GM18868 (cell line): ENCODE data around the gene U2AF2.
"Not testable (repeated sequence)": the region's sequence is repeated elsewhere in the genome, so short reads cannot be mapped to it uniquely, and the experiment has no call there.

Experiments used
- ATAC-seq: cut with Tn5 transposase; IDR thresholded peaks from one replicate; pipeline ENCODE4 v1.9.1; 2021; ENCODE audit warnings: mild to moderate bottlenecking, moderate library complexity; ENCODE audit not compliant: unreplicated experiment

The U2AF2 gene

GRCh38 chr19:55700813-55701212, 46.0 kb downstream of the U2AF2 start:
- no peak for ATAC-seq

DNA sequence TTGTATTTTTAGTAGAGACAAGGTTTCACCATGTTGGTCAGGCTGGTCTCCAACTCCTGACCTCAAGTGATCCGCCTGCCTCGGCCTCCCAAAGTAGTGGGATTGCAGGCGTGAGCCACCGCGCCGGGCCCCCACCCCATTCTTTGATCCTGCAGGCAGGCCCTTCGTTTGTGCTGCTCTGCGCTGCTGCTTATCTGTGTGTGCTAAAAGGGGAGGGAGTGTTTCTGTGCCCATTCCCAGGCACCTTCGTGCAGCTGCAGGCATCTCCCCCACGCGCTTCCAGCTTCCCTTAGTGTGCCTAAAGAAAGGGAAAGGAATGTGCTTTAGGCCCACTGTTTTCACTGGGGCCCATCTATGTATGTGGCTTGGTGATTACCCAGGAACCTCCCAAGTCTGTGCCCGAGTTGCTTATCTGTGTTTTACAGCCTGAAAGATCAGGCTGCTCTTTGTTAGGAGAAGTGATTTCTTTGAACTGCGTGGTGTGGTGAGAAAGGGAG, 47.3 kb downstream of the U2AF2 start:
- no peak for ATAC-seq

DNA sequence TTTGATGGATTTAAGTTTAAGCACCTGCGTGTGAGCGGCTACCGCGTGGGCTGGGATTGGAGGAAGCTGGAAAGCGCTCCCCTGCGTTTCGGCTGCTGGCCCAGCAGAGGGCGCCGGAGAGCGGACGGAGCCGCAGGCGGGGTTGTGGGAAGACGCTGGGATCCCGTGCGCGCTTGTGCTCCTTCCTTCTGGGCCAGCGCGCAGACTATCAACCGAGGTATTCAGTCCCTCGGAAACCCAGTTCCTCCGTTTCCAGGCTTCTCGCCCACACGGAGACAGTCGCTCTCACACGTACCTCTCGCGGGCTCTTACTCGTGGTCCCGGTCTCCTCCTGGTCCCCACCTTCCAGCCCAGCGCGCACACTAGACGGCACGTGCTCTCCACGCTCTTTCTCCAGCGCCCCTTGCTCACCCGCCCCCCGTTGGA, 49.0 kb downstream of the U2AF2 start:
- ATAC-seq: no peak

GRCh38 chr19:55704494-55705245, 49.8 kb downstream of the U2AF2 start:
- no peak for ATAC-seq

GRCh38 chr19:55705972-55706371, 51.1 kb downstream of the U2AF2 start:
- ATAC-seq: no peak

DNA sequence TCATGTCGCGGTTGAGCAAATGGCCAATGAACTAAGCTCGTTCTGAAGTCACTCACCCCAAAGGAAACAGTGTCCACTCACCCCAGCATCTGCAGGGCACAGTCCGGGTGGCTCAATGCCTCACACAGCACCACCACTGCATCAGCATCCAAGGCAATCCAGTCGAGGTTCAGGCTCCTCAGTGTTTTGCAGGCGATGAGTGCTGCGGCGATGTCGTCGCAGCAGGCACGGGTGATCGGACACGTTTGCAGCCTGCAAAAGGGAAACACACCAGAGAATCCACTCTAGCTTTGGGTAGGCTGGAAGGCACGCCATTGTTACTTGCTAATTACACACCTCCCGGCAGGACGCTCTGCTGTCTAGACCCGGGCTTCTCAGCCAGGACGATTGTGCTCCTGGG, 56.9 kb downstream of the U2AF2 start:
- ATAC-seq: no peak

- no peak for ATAC-seq
These were observed 58.2 kb downstream of the U2AF2 start for GRCh38 chr19:55712804-55713631.

GRCh38 chr19:55716531-55716930, 61.7 kb downstream of the U2AF2 start:
- ATAC-seq: no peak

DNA sequence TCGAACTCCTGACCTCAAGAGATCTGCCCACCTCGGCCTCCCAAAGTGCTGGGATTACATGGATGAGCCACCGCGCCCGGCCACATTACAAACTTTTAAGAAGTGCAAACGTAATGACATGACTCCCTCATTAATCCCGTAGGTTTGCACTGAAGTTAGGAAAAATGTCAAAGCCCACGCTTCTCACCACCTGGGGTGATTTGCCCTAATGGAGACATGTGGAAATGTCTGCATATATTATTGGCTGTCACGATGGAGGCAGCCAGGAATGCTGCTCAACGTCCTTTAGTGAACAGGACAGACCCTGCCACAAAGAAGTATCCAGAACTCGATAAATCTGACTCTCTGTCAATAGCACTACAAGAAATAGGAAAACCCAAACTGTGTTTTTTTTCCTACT, 62.4 kb downstream of the U2AF2 start:
- ATAC-seq: no peak

DNA sequence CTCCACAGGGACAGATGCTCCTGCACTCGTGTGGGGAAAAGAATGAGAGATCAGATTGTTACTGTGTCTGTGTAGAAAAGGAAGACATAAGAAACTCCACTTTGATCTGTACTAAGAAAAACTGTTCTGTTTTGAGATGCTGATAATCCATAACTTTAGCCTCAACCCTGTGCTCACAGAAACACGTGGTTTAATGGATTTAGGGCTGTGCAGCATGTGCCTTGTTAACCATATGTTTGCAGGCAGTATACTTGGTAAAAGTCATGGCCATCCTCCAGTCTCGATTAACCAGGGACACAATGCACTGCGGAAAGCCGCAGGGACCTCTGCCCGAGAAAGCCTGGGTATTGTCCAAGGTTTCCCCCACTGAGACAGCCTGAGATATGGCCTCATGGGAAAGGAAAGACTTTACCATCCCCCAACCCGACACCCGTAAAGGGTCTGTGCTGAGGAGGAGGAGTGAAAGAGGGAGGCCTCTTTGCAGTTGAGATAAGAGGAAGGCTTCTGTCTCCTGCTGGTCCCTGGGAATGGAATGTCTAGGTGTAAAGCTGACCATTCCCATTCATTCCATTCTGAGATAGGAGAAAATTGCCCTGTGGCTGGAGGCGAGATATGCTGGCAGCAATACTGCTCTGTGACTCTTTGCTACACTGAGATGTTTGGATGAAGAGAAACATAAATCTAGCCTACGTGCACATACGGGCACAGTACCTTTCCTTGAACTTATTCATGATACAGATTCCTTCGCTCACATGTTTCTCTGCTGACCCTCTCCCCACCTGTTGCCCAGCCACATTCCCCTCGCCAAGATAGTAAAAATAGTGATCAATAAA, 63.3 kb downstream of the U2AF2 start:
- ATAC-seq: not testable (repeated sequence)

- ATAC-seq: no peak
These were observed 65.4 kb downstream of the U2AF2 start for GRCh38 chr19:55720214-55720746.

DNA sequence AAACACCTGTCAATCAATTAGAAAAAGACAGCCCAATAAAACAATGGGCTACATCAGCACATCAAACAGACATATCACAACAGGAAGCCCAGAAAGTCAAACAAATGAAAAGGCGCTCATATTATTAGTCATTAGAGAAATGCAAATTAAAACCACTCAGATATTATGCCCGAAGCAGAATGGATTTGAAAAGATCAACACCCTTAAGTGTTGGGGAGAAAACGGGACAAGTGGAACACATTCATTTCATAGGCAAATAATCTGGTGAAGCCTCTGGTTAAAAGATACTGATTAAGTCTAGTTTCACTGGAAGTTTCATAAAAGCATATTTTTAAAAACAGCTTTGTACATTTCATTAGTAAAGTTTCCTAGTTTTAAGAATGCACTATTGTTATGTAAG, 66.0 kb downstream of the U2AF2 start:
- no peak for ATAC-seq

DNA sequence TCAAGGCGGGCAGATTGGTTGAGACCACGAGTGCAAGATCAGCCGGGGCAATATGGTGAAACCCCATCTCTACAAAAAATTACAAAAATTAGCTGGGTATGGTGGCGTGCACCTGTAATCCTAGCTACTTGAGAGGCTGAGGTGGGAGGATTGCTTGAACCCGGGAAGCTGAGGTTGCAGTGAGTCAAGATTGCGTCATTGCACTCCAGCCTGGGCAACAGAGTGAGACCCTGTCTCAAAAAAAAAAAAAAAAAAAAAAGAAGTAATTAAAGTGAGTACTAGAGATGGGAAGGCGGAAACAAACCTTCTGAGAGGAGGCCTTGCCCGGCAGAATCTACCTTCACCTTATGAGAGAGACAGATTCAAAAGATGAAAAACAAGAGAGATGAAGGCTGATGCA, 68.7 kb downstream of the U2AF2 start:
- no peak for ATAC-seq
